GM23338 (cell line): ENCODE results near the gene C2CD4D. TPM values are rescaled to one million over a fixed set of nuclear protein-coding genes. Genes with fewer than 3 reads are reported as not detected.
A peak's percentile ranks its signal among the peaks of the same experiment; 100 is the strongest.

Source experiments
- ATAC-seq: fragments of 200-7000 bp; cut with Tn5 transposase; 3 replicates; pipeline ENCODE4 v1.9.1; 2020
- DNase-seq: peaks from one replicate; pipeline ENCODE4 v3.0.0-alpha.2; 2015; ENCODE audit warnings: low spot score
- H2AFZ ChIP-seq: fragments of 200-600 bp; sonication (generic); 2 replicates; pipeline ENCODE4 v1.8.0; 2016; ENCODE audit warnings: antibody characterized with exemption, mild to moderate bottlenecking, moderate library complexity
- H3F3A ChIP-seq: fragments of 200-600 bp; sonication (generic); replicated peaks from 2 replicates; pipeline ENCODE4 v1.8.0; 2017; ENCODE audit warnings: antibody characterized with exemption, mixed run types, low read depth
- H3K27ac ChIP-seq: fragments of 200-600 bp; sonication (generic); 2 replicates; pipeline ENCODE4 v1.6.1; 2016; ENCODE audit warnings: low read depth
- H3K27me3 ChIP-seq: fragments of 200-600 bp; sonication (generic); 2 replicates; pipeline ENCODE4 v1.8.0; 2016; ENCODE audit warnings: mild to moderate bottlenecking, mixed run types, moderate library complexity; ENCODE audit not compliant: insufficient read depth
- H3K36me3 ChIP-seq: fragments of 200-600 bp; sonication (generic); 2 replicates; pipeline ENCODE4 v1.8.0; 2016; ENCODE audit warnings: mild to moderate bottlenecking; ENCODE audit not compliant: insufficient read depth
- H3K4me1 ChIP-seq: fragments of 200-600 bp; sonication (generic); 2 replicates; pipeline ENCODE4 v1.8.0; 2016; ENCODE audit warnings: mild to moderate bottlenecking, moderate library complexity; ENCODE audit not compliant: insufficient read depth
- H3K4me2 ChIP-seq: fragments of 200-600 bp; sonication (generic); 2 replicates; pipeline ENCODE4 v1.7.1; 2017; ENCODE audit warnings: mixed run types
- H3K4me3 ChIP-seq: fragments of 200-600 bp; sonication (generic); 2 replicates; pipeline ENCODE4 v1.6.1; 2016; ENCODE audit warnings: mixed run types
- H3K79me2 ChIP-seq: fragments of 200-600 bp; sonication (generic); replicated peaks from 2 replicates; pipeline ENCODE4 v1.8.0; 2017; ENCODE audit warnings: mild to moderate bottlenecking; ENCODE audit not compliant: insufficient read depth
- H3K9me2 ChIP-seq: fragments of 200-600 bp; sonication (generic); 2 replicates; pipeline ENCODE4 v1.8.0; 2017; ENCODE audit not compliant: insufficient read depth
- H4K20me1 ChIP-seq: fragments of 200-600 bp; sonication (generic); replicated peaks from 2 replicates; pipeline ENCODE4 v1.8.0; 2017; ENCODE audit warnings: mild to moderate bottlenecking; ENCODE audit not compliant: insufficient read depth
- H3K27ac Mint-ChIP-seq: 2 replicates; pipeline ENCODE4 v1.8.0; 2020; ENCODE audit warnings: inconsistent platforms, mild to moderate bottlenecking, moderate library complexity, mixed read lengths
- H3K27me3 Mint-ChIP-seq: 3 replicates; pipeline ENCODE4 v1.8.0; 2022; ENCODE audit warnings: low read depth, mild to moderate bottlenecking, moderate library complexity, mixed read lengths, inconsistent platforms; ENCODE audit not compliant: insufficient read depth, poor library complexity
- H3K36me3 Mint-ChIP-seq: 3 replicates; pipeline ENCODE4 v1.8.0; 2021; ENCODE audit warnings: low read depth, mild to moderate bottlenecking, inconsistent platforms, moderate library complexity, mixed read lengths
- H3K4me1 Mint-ChIP-seq: 3 replicates; pipeline ENCODE4 v1.8.0; 2020; ENCODE audit warnings: mild to moderate bottlenecking, inconsistent platforms, mixed read lengths
- H3K4me3 Mint-ChIP-seq: 3 replicates; pipeline ENCODE4 v1.8.0; 2021; ENCODE audit warnings: moderate library complexity, mild to moderate bottlenecking, inconsistent platforms, mixed read lengths
- H3K9me3 Mint-ChIP-seq: 3 replicates; pipeline ENCODE4 v1.8.0; 2020; ENCODE audit warnings: moderate library complexity, mild to moderate bottlenecking, inconsistent platforms, mixed read lengths
- polyA plus RNA-seq: library from polyadenylated mRNA; unstranded; fragments of >200 nt; fragmentation: Nextera tagmentation; extraction: Ambion mirVana; gene quantifications from 2 replicates; pipeline ENCODE4 v1.2.1, GENCODE V29; 2016
- total RNA-seq: library from RNA; depleted of rRNA; stranded (reverse); fragments of >200 nt; shearing (Covaris generic); gene quantifications from 2 replicates; pipeline ENCODE4 v1.2.3, GENCODE V29; 2014
- TF ChIP-seq, protein P1 (sequence below): fragments of 250-450 bp; sonication (Bioruptor Pico); IDR thresholded peaks from 2 replicates; pipeline ENCODE4 v1.5.0; 2020; ENCODE audit warnings: mild to moderate bottlenecking, moderate library complexity
- TF ChIP-seq, protein P2 (sequence below): IDR thresholded peaks from 2 replicates; pipeline ENCODE4 v1.6.1; 2016; ENCODE audit warnings: antibody characterized with exemption

C2CD4D gene
- total and polyA plus RNA-seq, 2 experiments from 2014 or later = 0.35 to 0.82 TPM

DNA sequence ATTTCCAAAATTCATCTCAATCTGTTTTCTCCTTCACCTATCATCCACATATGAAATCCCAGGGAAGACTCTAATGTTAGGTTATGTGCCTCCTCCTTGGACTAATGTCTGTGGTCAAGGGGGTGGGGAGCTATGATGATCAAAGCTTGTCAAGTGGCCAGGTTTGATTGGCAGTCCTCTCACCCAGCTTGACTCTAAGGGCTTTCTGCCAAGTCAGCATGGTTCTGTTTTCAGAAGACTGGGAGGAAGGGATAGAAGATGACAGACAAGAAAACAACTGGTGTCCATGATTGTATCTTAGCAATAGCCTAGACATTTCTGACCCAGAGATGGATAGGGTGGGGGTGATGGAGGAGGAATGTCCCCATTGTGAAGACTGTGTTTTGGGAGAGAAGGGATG is 23.0 kb upstream of the C2CD4D start (continued):
- TF ChIP-seq, protein P1, sequence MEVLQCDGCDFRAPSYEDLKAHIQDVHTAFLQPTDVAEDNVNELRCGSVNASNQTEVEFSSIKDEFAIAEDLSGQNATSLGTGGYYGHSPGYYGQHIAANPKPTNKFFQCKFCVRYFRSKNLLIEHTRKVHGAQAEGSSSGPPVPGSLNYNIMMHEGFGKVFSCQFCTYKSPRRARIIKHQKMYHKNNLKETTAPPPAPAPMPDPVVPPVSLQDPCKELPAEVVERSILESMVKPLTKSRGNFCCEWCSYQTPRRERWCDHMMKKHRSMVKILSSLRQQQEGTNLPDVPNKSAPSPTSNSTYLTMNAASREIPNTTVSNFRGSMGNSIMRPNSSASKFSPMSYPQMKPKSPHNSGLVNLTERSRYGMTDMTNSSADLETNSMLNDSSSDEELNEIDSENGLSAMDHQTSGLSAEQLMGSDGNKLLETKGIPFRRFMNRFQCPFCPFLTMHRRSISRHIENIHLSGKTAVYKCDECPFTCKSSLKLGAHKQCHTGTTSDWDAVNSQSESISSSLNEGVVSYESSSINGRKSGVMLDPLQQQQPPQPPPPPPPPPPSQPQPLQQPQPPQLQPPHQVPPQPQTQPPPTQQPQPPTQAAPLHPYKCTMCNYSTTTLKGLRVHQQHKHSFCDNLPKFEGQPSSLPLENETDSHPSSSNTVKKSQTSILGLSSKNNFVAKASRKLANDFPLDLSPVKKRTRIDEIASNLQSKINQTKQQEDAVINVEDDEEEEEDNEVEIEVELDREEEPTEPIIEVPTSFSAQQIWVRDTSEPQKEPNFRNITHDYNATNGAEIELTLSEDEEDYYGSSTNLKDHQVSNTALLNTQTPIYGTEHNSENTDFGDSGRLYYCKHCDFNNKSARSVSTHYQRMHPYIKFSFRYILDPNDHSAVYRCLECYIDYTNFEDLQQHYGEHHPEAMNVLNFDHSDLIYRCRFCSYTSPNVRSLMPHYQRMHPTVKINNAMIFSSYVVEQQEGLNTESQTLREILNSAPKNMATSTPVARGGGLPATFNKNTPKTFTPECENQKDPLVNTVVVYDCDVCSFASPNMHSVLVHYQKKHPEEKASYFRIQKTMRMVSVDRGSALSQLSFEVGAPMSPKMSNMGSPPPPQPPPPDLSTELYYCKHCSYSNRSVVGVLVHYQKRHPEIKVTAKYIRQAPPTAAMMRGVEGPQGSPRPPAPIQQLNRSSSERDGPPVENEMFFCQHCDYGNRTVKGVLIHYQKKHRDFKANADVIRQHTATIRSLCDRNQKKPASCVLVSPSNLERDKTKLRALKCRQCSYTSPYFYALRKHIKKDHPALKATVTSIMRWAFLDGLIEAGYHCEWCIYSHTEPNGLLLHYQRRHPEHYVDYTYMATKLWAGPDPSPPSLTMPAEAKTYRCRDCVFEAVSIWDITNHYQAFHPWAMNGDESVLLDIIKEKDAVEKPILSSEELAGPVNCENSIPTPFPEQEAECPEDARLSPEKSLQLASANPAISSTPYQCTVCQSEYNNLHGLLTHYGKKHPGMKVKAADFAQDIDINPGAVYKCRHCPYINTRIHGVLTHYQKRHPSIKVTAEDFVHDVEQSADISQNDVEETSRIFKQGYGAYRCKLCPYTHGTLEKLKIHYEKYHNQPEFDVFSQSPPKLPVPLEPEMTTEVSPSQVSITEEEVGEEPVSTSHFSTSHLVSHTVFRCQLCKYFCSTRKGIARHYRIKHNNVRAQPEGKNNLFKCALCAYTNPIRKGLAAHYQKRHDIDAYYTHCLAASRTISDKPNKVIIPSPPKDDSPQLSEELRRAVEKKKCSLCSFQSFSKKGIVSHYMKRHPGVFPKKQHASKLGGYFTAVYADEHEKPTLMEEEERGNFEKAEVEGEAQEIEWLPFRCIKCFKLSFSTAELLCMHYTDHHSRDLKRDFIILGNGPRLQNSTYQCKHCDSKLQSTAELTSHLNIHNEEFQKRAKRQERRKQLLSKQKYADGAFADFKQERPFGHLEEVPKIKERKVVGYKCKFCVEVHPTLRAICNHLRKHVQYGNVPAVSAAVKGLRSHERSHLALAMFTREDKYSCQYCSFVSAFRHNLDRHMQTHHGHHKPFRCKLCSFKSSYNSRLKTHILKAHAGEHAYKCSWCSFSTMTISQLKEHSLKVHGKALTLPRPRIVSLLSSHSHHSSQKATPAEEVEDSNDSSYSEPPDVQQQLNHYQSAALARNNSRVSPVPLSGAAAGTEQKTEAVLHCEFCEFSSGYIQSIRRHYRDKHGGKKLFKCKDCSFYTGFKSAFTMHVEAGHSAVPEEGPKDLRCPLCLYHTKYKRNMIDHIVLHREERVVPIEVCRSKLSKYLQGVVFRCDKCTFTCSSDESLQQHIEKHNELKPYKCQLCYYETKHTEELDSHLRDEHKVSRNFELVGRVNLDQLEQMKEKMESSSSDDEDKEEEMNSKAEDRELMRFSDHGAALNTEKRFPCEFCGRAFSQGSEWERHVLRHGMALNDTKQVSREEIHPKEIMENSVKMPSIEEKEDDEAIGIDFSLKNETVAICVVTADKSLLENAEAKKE (CRISPR knock-in tag) = no peak

DNA sequence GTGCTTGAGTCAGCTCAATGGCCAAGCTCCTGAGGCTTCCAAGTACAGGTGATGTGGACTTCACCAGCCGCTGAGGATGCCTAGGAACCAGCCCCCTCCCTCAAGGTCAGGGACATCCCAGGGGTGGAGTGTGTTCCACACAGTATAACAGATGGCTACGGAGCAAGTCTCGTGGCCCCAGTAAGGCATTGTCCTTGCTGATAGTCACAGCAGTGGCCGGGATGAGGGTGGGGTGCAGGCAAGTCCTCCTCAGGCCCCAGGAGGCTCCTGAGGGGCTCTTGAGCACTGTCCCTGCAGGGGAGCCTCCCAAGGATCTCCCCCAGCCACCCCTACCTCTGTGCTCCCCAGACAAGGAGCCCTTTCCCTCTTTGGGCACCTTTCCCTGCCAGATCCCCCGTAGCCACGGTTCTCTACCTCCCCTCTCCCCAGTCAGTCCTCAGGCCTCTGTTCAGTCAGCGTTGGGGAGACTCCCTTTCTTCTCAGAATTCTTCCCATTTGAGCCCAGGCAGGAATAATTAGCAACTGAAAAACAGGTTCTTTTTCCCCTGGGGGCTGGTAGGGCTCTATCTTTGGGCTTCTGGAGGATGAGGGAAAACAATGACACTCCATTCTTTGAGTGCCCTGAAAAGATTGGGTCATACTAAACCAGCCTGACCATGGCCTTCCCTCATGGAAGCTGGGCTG is 21.0 kb upstream of the C2CD4D start:
- H3K9me3 Mint-ChIP-seq = no peaks in the 10 kb centered on the region; the same call in 2 of the 3 replicates
- TF ChIP-seq, protein P1 (CRISPR knock-in tag) = 0 out of 2 replicates have a peak, but pooled peaks have one; percentile 36
- TF ChIP-seq, protein P2, sequence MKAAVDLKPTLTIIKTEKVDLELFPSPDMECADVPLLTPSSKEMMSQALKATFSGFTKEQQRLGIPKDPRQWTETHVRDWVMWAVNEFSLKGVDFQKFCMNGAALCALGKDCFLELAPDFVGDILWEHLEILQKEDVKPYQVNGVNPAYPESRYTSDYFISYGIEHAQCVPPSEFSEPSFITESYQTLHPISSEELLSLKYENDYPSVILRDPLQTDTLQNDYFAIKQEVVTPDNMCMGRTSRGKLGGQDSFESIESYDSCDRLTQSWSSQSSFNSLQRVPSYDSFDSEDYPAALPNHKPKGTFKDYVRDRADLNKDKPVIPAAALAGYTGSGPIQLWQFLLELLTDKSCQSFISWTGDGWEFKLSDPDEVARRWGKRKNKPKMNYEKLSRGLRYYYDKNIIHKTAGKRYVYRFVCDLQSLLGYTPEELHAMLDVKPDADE = no peak
- H3K4me1 Mint-ChIP-seq = peaks cover 23% of the 10 kb centered on the region

More for the DNA sequence above, 21.0 kb upstream of the C2CD4D start:
- Mint-ChIP-seq H3K27ac (no peak overlapping the region), H3K4me3 (peak overlapping the region; percentile 16; the same call in 2 of the 3 replicates), H3K27me3 (peaks cover 64% of the 10 kb centered on the region), H3K36me3 (no peaks in the 10 kb centered on the region)
- Histone ChIP-seq H3K36me3 (no peaks in the 10 kb centered on the region; the same call in 1 of the 2 replicates), H2AFZ (no peak overlapping the region), H3K27ac (no peak overlapping the region), H4K20me1 (no peaks in the 10 kb centered on the region; the same call in 1 of the 2 replicates), H3K4me2 (peak overlapping the region; percentile 52), H3K27me3 (peaks cover 85% of the 10 kb centered on the region), H3K9me2 (no peaks in the 10 kb centered on the region), H3K4me1 (peaks cover 5% of the 10 kb centered on the region; the same call in 1 of the 2 replicates), H3K79me2 (no peaks in the 10 kb centered on the region), H3F3A (no peaks in the 10 kb centered on the region), H3K4me3 (no peak overlapping the region)
- DNase-seq (peak; percentile 87), ATAC-seq (peak; percentile 93)
